Measurements from ENCODE around the gene TOE1.

Gene TOE1

GRCh38 chr1:45317166-45317565 is 22.8 kb upstream of the TOE1 start:
- H3K4me1 Mint-ChIP-seq: no peaks in the 10 kb centered on the region
- H3K27ac Mint-ChIP-seq: no peak overlapping the region
- H3K27me3 Mint-ChIP-seq: no peaks in the 10 kb centered on the region
- no peak overlapping the region for H3K4me3 Mint-ChIP-seq
- DNase-seq: no peak
- ATAC-seq: no peak
- H3K9me3 Mint-ChIP-seq: no peaks in the 10 kb centered on the region

- Mint-ChIP-seq H3K4me3 (no peak overlapping the region), H3K9me3 (no peaks in the 10 kb centered on the region), H3K27me3 (no peaks in the 10 kb centered on the region), H3K27ac (no peak overlapping the region), H3K4me1 (no peaks in the 10 kb centered on the region)
- no peak for ATAC-seq
- DNase-seq: no peak
These were observed 20.2 kb upstream of the TOE1 start for GRCh38 chr1:45319761-45320160.

- H3K27ac Mint-ChIP-seq: no peak overlapping the region
- DNase-seq (no peak), ATAC-seq (no peak)
- H3K4me3 Mint-ChIP-seq: no peak overlapping the region
- H3K27me3 Mint-ChIP-seq: no peaks in the 10 kb centered on the region
- H3K9me3 Mint-ChIP-seq: no peaks in the 10 kb centered on the region
- H3K4me1 Mint-ChIP-seq: peaks cover 3% of the 10 kb centered on the region
These were observed 18.5 kb upstream of the TOE1 start for GRCh38 chr1:45321444-45321843.

- ATAC-seq: no peak
These were observed 17.4 kb upstream of the TOE1 start for GRCh38 chr1:45322486-45323040.

GRCh38 chr1:45325851-45326506 is 14.0 kb upstream of the TOE1 start:
- Mint-ChIP-seq H3K27ac (peak overlapping the region; percentile 89 to 94), H3K9me3 (no peaks in the 10 kb centered on the region), H3K4me1 (peaks cover 30% of the 10 kb centered on the region), H3K27me3 (no peaks in the 10 kb centered on the region), H3K4me3 (peak overlapping the region; percentile 86 to 90)
- DNase-seq (no peak), ATAC-seq (no peak)

More at GRCh38 chr1:45322486-45323040, 17.4 kb upstream of the TOE1 start:
- Mint-ChIP-seq H3K4me3 (no peak overlapping the region), H3K4me1 (peaks cover 7% of the 10 kb centered on the region), H3K27me3 (no peaks in the 10 kb centered on the region), H3K27ac (no peak overlapping the region), H3K9me3 (no peaks in the 10 kb centered on the region)
- no peak for DNase-seq

GRCh38 chr1:45326627-45327623 is 13.0 kb upstream of the TOE1 start, which contains the start of gene HPDL:
TSS of gene HPDL (plus strand) at chr1:45326895. CDS start at chr1:45327149, 254 bp downstream.
- peaks cover 30% of the 10 kb centered on the region for H3K4me1 Mint-ChIP-seq
- DNase-seq (peak; percentile 63 to 81), ATAC-seq (peak; percentile 94)
- H3K9me3 Mint-ChIP-seq: no peaks in the 10 kb centered on the region
- H3K27ac Mint-ChIP-seq: peak within 1 kb of the TSS; percentile 89 to 94
- H3K4me3 Mint-ChIP-seq: peak within 1 kb of the TSS; percentile 86 to 90
- no peaks in the 10 kb centered on the region for H3K27me3 Mint-ChIP-seq

- peak in 1 of 2 donors; percentile 14 for DNase-seq
These were observed 12.1 kb upstream of the TOE1 start for GRCh38 chr1:45327644-45328515.

GRCh38 chr1:45328680-45329079 is 11.3 kb upstream of the TOE1 start:
- H3K27ac Mint-ChIP-seq: peak overlapping the region; percentile 50 to 72
- H3K9me3 Mint-ChIP-seq: no peaks in the 10 kb centered on the region
- H3K27me3 Mint-ChIP-seq: no peaks in the 10 kb centered on the region
- H3K4me3 Mint-ChIP-seq: peak overlapping the region; percentile 86 to 90
- ATAC-seq: no peak
- no peak for DNase-seq
- H3K4me1 Mint-ChIP-seq: peaks cover 30% of the 10 kb centered on the region

More at GRCh38 chr1:45327644-45328515, 12.1 kb upstream of the TOE1 start:
- H3K9me3 Mint-ChIP-seq: no peaks in the 10 kb centered on the region
- H3K4me1 Mint-ChIP-seq: peaks cover 30% of the 10 kb centered on the region
- H3K27me3 Mint-ChIP-seq: no peaks in the 10 kb centered on the region
- ATAC-seq: no peak
- H3K4me3 Mint-ChIP-seq: peak overlapping the region; percentile 86 to 90
- peak overlapping the region; percentile 46 to 88 for H3K27ac Mint-ChIP-seq

GRCh38 chr1:45329445-45329844 is 10.5 kb upstream of the TOE1 start:
- DNase-seq (no peak), ATAC-seq (no peak)
- Mint-ChIP-seq H3K4me3 (peak overlapping the region in 1 of 2 donors; percentile 90), H3K27me3 (no peaks in the 10 kb centered on the region), H3K9me3 (no peaks in the 10 kb centered on the region), H3K27ac (peak overlapping the region in 1 of 2 donors; percentile 76), H3K4me1 (peaks cover 34% of the 10 kb centered on the region)

GRCh38 chr1:45331436-45332345 is 8.3 kb upstream of the TOE1 start:
- Mint-ChIP-seq H3K27me3 (no peaks in the 10 kb centered on the region), H3K27ac (no peak overlapping the region), H3K4me1 (peaks cover 38% of the 10 kb centered on the region), H3K9me3 (no peaks in the 10 kb centered on the region), H3K4me3 (no peak overlapping the region)
- ATAC-seq (no peak), DNase-seq (no peak)

- H3K9me3 Mint-ChIP-seq: no peaks in the 10 kb centered on the region
- ATAC-seq: no peak
- H3K27me3 Mint-ChIP-seq: no peaks in the 10 kb centered on the region
- DNase-seq: no peak
- peaks cover 39% of the 10 kb centered on the region for H3K4me1 Mint-ChIP-seq
- no peak overlapping the region for H3K4me3 Mint-ChIP-seq
- H3K27ac Mint-ChIP-seq: no peak overlapping the region
These were observed 7.6 kb upstream of the TOE1 start for GRCh38 chr1:45332346-45332720.

- H3K27ac Mint-ChIP-seq: peak overlapping the region; percentile 20 to 75
- peaks cover 35% of the 10 kb centered on the region for H3K4me1 Mint-ChIP-seq
These were observed 5.4 kb upstream of the TOE1 start for GRCh38 chr1:45334308-45335245.

GRCh38 chr1:45335855-45336324 is 4.1 kb upstream of the TOE1 start:
- DNase-seq (no peak), ATAC-seq (no peak)
- Mint-ChIP-seq H3K9me3 (peaks cover 8 to 10% of the 10 kb centered on the region in 2 donors), H3K4me3 (no peak overlapping the region), H3K27ac (peak overlapping the region in 1 of 2 donors; percentile 8), H3K4me1 (peaks cover 34% of the 10 kb centered on the region), H3K27me3 (no peaks in the 10 kb centered on the region)

More at GRCh38 chr1:45334308-45335245, 5.4 kb upstream of the TOE1 start:
- H3K4me3 Mint-ChIP-seq: no peak overlapping the region
- peaks cover 8 to 10% of the 10 kb centered on the region in 2 donors for H3K9me3 Mint-ChIP-seq
- H3K27me3 Mint-ChIP-seq: no peaks in the 10 kb centered on the region
- ATAC-seq: no peak
- no peak for DNase-seq
